NCI-H1694 (cell line): ENCODE results near the gene ITGB7.
A peak's percentile ranks its signal among the peaks of the same experiment; 100 is the strongest.

Experiments used
- DNase-seq: peaks from one replicate; lab custom pipeline; 2025; lab: John Stamatoyannopoulos, UW

ITGB7 gene, protein sequence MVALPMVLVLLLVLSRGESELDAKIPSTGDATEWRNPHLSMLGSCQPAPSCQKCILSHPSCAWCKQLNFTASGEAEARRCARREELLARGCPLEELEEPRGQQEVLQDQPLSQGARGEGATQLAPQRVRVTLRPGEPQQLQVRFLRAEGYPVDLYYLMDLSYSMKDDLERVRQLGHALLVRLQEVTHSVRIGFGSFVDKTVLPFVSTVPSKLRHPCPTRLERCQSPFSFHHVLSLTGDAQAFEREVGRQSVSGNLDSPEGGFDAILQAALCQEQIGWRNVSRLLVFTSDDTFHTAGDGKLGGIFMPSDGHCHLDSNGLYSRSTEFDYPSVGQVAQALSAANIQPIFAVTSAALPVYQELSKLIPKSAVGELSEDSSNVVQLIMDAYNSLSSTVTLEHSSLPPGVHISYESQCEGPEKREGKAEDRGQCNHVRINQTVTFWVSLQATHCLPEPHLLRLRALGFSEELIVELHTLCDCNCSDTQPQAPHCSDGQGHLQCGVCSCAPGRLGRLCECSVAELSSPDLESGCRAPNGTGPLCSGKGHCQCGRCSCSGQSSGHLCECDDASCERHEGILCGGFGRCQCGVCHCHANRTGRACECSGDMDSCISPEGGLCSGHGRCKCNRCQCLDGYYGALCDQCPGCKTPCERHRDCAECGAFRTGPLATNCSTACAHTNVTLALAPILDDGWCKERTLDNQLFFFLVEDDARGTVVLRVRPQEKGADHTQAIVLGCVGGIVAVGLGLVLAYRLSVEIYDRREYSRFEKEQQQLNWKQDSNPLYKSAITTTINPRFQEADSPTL

DNA sequence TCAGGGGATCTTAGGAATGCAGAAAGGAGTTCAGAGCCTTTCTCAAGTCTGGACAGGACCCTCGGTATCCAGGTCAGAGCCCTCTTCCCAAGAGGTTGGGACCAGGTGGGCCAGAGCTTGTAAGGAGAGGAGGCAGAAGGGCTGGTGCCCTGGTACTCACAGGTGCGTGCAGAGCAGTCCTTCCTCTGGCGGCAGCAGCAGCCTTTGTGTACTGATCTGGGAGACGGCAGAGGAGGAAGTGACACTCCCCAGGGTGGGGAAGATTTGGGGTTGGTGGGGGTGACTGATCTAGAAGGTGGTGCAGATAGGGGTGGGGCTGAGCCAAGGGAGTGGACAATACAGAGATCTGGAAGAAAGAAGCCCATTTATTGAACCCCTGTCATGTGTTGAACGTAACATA lies at the start of gene ITGB7:
Gene ITGB7 (minus strand): TSS at position 210 of the 400 bp plus-strand sequence. CDS start 6,808 bp downstream, outside the sequence.
- DNase-seq, result no peak

DNA sequence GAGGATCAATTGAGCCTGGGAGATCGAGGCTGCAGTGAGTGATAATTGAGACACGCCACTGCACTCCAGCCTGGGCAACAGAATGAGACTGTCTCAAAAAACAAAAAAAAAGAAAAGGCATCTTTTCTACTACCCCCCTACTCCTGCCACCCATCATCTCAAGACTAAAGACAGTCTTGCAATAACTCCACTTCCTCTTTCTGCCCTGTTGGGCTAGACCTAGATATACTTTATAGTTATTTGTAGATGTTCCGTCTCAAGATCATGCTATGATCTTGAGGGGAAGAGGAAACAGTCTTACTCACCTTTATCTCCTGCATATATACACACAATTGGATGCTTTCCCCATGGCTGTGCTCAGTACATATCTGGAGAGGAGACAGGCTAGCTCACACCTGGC lies 48.9 kb upstream of the ITGB7 start:
- no peak for DNase-seq

DNA sequence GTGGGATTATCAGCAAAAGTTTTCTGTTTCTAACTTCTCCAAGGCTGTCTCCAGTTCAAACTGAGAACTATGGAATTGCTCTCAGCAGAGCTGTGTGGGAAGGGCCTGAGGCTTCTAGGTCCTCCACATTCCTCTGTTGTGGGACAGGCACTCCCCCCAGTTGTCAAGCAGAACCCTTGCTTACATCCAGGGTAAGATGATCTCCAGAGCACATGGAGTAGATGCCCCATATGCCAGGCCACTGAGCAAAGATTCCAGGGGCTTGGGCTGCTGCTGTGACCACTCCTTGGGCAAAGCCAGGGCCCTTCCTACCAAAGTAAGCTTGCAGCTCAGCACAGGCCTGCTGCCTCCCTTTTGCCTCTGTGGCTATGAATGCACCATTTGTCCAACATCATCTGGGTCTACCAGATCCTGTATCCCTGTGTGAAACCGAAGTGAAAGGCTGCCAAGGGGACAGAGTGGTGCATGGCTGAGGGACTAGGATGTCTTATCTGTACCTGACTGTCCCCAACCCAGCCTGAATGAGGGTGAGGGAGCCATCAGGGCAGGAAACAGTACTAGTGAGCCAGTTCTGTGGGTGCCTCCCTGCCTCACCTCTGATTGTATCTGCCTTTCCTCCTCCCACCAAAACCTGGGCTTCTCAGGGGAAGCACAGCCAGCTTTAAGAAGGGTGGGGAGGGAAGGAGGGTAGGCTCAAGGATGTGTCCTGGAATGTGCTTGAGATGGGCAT lies 47.9 kb upstream of the ITGB7 start:
- no peak for DNase-seq

DNA sequence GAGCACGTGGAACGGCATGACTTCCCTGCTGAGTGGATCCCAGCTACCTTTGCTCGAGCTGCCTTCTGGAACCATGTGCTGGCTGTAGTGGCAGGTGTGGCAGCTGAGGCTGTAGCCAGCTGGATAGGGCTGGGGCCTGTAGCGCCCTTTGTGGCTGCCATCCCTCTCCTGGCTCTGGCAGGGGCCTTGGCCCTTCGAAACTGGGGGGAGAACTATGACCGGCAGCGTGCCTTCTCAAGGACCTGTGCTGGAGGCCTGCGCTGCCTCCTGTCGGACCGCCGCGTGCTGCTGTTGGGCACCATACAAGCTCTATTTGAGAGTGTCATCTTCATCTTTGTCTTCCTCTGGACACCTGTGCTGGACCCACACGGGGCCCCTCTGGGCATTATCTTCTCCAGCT lies 46.2 kb upstream of the ITGB7 start:
- DNase-seq, result no peak

DNA sequence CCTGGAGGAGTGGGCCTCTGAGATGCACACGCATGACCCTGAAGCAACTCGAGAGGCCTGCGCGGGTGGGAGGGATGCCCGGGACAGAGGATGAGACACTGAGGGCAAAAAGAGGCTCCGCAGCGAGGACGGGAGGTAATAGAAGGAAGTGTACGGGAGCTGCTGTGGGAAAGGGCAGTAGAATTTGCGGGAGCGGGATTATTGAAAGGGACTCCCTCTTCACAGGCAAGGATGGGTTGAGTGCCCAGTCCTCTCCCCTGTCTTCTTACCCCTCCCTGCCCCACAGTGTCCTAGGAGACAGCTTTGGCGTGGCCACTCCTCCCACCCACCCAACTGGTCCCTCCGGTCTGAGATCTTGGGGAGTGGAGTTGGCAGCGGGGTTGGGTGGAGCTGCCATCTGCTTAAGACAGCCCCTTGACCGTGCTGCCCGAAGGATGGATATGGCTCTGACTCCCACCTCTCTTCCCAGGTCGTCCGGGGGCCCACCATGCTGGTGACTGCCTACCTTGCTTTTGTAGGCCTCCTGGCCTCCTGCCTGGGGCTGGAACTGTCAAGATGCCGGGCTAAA lies 45.4 kb upstream of the ITGB7 start:
- no peak for DNase-seq

DNA sequence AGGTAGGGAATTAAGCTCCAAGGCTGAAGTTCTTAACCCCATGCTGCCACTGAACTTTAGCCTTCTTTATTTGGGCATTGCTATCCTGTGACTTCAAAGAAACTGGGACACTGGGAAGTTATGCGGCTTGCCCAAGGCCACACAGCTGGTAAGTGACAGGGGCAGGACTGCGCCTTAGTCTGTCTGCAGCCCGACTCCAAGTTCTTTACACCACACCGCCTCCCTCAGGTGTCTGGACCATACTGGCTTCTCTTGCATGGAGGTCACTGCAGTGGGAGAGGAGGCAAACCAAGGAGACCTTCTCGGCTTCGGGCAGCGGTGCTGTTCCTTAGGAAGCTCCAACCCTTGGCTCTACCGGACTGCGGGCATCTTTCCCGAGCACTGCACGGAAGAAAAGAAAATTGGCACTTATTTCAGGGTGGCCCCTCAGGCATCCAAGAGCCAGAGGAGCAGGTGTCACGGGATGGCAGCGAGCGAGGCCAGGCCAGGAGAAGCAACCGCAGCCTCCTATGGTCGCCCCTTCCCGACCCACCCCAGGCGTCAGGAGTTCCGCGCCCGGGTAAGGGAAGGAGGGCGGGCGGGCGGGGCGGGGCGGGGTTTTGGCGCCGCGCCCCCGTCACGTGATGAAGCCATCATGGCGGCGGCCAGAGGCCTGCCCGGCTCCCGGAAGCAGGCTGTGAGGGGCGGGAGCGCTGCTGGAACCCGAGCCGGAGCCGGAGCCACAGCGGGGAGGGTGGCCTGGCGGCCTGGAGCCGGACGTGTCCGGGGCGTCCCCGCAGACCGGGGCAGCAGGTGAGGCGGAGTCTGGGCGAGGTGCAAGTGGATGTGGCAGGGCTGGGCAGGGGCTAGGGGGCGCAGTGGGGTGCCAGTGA lies 44.7 kb upstream of the ITGB7 start:
- DNase-seq, result peak; percentile 30

DNA sequence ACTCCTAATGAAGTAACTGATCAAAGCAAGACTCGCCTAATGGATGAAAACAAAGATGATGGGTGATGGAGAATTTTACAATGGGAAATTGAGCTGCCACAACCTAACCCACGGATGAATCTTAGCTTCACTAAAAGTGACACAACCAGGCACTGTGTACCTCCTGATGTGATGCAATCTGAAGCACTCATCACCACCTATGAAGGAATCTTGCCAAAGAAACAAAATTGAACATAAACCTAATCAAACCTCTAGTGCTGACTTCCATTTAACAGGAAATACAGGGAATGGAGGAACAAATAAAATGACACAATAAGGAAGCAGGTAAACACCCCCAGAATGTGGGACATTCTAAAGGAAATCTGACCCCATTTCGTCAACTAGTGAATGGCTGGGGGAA lies 38.2 kb upstream of the ITGB7 start:
- no peak for DNase-seq

DNA sequence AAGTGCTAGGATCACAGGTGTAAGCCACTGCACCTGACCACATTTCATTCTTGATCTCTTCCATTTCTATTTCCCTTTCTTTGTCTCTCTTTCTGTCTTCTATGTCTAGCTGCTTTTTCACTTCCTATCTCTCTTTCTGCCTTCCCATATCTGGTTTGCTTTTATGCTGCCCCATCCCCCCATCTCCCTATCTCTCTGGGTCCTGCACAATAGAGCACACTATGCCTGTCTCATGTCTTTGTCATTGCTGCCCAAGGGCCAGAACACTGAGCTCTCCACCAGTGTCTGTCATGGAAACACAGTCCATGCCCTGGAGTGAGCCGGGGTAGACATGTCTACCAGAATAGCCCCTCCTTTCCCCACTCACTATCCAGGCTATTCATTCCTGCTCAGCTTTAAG lies 37.3 kb upstream of the ITGB7 start:
- DNase-seq, result no peak

DNA sequence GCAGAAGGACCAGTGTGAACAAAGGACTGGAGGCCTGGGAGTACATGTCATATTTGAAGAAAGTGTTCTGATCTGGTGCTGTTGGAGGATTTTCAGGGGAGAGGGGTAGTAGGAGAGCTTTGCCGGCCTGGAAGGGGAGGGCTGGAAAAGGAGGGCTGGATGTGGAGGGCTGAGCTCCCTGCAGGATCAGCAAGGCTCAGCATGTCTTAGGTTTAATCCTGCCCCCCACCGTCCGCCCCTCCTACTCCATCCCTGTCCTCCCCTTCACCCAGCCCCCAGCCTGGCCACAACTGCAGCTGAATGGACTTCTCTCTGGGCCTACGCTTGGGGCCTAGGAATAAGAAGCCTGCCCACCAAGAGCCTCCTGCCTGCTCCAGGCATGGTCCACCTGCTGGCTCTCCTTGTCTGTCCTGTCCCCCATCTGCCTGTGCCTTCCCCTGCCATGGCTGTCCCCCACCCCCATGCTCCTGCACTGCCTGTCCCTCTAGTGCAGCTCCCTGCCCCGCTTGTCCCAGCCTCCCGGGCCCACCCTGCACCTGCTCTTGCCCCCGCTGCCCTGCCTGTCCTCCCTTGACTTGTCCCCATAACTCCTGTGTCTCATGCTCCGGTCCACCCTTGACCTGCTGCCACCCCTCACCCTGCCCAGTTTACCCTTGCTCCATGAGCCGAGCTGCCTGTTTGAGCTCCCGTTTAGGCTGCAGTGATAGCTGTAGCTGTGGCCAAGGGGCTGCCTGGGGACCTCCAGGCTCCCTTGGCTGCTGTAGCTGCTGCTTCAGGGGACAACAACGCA lies 34.8 kb upstream of the ITGB7 start:
- no peak for DNase-seq

DNA sequence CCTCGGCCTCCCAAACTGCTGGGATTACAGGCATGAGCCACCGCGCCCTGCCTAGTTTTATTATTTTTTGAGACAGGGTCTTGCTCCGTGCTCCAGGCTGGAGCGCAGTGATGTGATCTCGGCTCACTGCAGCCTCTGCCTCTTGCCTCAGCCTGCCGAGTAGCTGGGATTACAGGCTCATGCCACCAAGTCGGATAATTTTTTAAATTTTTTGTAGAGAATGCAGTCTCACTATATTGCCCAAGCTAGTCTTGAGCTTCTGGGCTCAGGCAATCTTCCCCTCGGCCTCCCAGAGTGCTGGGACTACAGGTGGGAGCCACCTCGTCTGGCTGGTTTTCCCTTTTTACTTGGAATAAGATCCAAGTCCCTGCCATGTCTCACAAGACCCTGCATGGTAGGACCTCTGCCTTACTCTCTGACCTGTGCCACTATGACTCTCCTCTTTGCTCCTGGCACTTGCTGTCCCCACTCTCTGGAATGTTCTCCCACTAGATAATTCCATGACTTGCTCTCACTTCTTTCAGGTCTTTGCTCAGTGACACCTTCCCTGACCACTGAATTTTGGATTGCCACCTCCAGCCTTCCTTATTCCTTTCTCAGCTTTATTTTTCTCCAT lies 32.7 kb upstream of the ITGB7 start:
- no peak for DNase-seq

DNA sequence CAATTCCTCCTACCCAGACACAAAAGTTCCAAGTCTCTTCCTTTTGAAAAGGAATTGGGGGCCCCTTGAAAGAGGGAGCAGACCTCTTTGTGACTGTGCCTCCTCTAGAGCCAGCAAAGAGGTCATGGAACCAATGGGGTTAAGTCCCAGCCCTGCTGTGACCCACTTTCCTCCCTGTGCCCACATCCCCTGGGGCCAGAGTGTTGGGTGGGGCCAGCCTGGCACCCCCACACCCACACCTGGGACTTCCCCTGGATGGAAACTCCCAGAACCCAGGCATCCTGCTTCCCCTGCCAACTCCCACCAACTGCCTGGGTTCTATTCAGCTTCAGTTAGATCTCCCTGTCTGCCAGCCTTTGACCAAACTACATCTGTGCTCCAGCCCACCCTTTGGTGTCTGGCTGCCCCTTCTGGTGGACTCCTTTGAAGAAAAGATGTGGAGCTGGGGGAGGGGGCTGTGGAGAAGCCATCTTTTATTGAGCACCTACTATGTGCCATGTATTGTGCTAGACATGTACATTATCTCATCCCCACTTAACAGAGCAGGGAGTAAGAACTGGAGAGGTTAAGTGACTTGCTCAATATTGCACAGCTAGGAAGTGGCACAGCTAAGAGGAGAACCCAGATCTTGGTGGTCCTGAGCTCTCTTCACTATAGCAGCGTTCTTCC lies 29.5 kb upstream of the ITGB7 start:
- DNase-seq, result no peak

DNA sequence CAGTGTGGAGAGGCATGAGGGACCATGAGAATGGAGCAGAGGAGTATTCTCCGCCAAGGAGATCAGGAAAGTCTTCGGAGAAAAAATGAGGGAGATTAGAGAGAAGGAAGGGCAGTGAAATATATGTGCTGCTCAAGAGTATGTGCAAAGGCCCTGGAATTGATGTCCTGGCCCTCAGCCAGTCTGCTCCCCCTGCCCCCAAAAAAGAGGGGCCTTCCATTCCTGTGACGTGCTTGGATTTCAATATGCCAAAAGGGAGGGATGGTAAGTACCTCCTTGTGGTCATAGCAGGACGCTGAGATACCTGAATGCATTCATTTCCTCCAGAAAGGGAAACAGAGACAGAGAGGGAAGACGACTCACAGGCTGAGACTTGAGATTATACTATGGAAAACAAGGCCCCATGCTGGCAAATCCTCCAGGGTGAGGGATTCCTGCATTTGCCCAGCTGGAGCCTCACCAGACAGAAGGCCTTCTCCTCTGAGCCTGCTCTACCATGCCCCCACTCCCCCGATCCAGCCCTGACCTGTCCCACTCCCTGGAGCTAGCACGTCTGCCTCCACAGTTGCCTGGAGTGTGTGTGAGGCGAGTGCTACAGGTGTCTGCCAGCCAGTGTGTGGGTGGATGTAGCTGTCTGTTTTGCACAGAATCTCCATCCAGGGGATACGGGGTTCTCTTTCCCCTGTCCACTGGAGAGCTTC lies 28.8 kb upstream of the ITGB7 start:
- no peak for DNase-seq

DNA sequence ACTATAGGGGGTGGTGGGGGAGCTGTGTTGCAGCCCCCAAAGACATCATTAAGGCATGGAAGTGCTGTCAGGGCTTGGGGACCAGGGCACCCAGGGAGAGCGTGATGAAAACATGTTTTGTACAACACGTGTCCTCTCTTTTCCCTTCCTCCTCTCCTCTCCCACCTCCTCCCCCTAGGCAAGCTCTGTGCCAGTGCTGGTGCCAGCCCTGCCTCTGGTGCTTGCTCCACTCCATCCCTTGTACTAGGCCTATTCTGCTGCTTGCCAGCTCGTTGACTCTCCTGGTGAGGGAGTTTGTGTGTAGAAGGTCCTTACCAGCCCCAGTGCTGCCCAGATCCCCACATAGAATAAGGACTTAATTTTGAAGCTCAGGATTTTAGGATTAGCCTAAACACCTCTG lies 28.1 kb upstream of the ITGB7 start:
- DNase-seq, result no peak

DNA sequence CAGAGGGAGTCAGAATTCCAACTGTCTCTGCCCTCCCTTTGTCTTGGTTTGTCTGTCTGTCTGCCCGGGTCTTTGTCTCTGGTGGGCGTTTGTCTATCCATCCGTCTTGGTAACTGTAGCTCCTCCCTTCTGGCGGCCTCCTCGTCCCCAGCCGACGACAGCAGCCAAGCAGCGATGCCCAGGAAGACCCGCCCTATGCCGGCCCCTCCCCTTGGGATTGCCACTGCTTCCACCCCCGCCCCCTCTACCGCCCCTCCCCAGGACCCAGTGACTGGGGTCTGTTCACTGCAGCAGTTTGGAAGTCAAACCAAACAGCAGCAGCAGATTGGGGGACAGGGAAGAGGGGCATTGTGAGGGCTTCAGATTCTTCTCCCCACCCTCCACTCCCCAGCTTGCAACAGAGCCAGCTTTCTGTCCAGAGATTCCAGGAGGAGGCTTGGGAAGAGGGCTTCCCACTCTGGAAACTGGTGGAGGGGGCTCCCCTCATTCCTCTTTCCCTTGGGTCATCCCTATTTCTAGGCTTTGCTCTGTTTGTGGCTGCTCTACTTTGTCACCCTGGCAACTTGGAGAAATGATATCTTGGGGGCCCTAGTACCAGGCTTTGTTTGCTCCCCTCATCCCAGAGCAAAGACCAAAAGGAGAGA lies 27.3 kb upstream of the ITGB7 start:
- peak; percentile 67 for DNase-seq

DNA sequence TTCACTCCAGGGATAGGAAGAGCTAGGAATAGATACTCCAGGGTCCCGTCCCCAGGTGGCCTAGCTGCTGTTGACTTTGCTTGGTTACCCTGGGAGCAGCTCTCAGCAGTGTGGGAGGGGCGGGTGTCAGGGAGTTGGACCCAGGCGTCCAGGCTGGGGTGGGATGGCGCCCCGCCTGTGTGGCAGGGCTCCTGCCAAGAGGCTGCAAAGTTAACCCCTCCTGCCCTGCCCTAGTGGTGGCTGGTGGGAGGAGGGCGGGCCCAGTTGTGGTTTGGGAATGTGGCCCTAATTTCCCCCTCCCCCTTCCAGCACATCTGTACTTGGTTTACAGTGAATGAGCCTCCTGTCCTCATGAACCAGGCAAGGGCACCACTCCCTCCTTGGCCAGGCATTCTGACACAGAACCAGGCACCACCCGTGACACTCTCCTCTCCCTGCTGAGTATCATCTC lies 26.6 kb upstream of the ITGB7 start:
- no peak for DNase-seq

DNA sequence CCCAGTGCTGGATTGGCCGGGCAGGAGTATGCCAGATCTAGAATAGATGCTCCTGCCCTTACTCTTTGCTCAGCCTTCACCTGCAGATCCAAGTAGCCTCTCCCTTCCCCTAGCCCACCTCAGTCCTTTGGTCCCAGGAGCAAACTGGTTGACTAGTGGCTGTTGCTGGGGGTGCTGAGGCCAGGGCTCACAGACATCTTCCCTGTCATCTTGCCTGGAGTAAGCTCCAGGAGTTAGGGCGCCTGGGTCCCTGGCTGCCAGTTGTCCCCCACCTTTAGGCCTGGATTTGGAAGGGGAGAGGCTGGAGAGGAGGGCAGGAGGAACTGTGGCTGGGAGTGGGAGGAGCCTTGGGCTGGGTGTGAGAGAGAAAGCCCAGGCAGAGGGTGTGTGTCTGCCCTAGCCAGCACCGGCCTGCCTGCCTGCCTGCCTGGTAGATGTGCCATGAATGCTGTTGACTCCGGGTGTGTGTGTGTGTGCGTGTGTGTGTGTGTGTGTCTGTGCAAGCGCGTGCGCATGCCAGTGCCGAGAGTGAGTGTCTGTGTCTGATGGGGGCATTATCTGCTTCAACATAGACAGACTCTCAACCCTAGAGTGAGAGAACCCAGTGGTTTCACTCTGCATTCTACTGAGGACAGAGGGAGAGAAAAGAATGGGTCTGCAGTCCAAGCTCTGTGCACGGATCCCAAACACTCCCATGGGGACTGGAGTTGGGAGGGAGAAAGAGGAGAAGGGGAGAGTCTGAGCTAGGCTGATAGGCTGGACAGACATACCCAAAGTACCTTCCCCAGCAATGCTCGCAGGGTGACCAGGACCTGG lies 25.8 kb upstream of the ITGB7 start:
- no peak for DNase-seq

DNA sequence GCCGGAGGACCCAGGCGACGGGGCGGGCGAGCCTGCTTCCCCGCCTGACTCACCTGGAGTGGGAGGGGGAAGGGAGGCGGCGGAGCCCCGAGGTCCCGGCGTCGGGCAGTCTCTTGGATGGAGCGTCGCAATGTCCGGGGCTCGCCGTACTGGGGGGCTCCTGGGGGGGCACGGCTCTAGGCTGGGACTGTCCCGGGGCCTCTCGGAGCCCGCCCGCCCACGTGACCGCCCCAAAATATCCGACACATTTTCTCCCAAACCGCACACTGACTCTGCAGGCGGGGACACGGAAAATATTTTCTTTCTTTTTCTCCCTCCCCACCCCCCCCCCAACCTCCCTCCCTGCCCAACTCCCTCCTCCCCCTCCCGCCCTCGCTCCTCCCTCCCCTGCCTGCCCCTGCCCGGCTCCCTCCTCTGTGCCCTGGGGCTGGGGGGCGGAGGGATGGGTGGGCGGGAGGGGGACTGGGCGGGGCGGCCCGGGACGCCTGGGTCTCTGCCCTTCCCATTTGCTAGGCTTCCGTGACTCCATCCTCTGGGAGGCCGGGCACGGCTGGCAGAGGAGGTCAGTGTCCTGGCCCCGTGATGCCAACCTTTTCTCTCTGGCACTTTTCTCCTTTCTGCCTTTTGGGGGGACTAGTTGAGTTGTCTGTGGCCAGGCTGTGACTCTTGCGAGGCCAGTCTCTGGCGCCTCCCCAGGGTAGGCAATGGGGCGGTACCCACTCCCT lies 25.0 kb upstream of the ITGB7 start, which contains the start of gene RARG:
Gene RARG (minus strand): TSS at position 289 of the 725 bp plus-strand sequence. CDS start 4,664 bp downstream, outside the sequence.
- DNase-seq, result peak; percentile 30
